DMS 273 (cell line): ENCODE results near the gene TEKT2.

Experiments
- DNase-seq: peaks from one replicate; lab custom pipeline; 2025; ENCODE audit not compliant: unreplicated experiment; lab: John Stamatoyannopoulos, UW

The TEKT2 gene

GRCh38 chr1:36087233-36088123 lies 3.6 kb downstream of the TEKT2 start:
- no peak for DNase-seq

DNA sequence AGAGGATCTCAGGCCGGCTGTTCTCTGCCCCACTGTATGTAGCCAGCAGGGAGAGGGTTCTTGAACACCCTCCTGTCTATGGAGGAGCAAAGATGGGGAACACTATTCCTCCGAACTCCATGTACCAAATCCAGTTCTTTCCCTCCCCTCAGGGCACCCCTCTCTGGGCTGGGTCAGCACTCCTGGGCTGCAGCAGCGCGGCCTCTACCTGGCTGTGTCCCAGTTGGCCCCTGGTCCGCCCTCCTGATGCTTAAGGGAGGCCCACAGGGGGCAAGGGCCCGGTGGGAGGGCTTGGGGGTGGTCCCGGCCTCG lies 4.3 kb downstream of the TEKT2 start:
- no peak for DNase-seq

DNA sequence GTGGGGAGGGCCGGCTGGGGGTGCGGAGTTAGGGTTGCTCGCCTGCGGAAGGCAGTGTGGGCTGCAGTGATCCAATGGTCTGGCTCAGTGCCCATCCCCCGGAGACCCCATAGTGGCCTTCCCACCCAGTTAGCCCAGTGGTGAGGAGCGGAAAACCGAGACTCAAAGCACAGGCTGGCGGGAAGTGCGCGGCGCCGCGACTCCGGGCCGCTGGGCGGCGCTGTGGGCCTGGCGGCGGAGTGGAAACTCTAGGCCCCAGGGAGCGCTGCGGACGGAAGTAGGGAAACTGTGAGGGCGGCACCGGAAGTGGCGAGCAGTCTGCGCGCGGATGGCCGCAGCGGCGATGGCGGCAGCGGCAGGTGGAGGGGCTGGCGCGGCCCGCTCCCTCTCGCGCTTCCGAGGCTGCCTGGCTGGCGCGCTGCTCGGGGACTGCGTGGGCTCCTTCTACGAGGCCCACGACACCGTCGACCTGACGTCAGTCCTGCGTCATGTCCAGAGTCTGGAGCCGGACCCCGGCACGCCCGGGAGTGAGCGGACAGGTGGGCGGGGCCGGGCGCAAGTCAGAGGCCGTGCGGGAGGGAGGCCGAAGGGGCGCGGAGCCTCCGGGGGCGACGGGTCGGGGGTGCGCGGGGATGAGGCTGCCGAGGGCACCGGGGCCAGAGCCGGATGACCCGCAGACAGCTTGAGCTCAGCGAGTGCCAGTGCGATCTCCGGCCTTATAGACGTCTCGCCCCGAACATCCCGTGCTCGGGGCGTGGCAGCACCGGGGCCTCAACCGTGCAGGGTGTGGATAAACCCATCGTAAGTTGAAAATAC lies 4.9 kb downstream of the TEKT2 start, which contains the start of gene ADPRS:
TSS of gene ADPRS (plus strand) at position 316 of the 816 bp plus-strand sequence. CDS start at position 329, 13 bp downstream.
- peak; percentile 96 for DNase-seq

DNA sequence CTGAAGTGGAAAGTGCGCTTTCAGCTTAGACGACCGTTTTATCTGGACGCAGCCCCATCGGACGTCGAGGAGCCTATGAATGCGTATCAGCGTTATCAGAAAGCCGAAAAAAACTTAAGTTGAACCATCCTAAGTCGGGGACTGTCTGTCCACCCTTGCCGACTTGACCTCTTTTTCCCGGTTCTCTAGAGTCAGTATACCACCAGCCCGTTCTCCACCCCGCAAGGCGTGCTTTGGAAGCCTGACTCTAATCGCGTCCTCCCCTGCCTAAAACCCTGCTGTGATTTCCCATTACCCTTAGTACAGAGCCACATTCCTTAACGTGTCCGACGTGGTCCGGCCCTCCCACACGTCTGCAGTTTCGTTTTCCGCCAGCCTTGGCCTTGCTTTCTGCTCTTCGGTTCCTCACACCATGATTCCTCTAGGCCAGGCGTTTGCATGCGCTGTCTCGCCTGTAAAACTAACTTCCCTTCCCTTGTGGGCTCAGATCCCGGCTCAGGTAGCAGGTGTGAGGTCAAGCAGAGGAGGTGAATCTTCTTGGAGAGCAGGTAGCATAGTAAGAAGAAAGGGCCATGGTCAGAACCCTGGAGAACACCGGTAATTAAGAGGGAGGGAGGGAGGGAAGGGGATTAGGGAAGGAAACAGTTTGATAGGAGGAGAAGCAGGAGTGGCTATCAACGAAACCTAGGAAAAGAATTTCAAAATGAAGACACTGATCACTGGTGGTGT lies 5.7 kb downstream of the TEKT2 start:
- DNase-seq: peak; percentile 45

DNA sequence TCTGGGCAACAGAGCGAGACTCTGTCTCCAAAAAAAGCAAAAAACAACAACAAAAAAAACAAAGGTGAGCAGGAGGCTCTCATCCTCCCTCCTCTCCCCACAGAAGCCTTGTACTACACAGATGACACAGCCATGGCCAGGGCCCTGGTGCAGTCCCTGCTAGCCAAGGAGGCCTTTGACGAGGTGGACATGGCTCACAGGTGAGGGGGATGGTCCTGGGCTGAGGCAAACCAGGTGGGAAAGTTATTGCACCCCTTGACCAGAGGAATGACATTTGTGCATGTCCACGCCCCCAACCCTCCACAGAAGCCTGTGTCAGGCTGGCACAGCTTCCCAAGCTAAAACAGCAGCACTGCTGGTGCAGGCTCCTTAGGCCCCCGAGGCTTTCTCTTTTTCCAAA lies 7.2 kb downstream of the TEKT2 start:
- no peak for DNase-seq

- DNase-seq: no peak
Observed at GRCh38 chr1:36091698-36092097, 7.8 kb downstream of the TEKT2 start.

DNA sequence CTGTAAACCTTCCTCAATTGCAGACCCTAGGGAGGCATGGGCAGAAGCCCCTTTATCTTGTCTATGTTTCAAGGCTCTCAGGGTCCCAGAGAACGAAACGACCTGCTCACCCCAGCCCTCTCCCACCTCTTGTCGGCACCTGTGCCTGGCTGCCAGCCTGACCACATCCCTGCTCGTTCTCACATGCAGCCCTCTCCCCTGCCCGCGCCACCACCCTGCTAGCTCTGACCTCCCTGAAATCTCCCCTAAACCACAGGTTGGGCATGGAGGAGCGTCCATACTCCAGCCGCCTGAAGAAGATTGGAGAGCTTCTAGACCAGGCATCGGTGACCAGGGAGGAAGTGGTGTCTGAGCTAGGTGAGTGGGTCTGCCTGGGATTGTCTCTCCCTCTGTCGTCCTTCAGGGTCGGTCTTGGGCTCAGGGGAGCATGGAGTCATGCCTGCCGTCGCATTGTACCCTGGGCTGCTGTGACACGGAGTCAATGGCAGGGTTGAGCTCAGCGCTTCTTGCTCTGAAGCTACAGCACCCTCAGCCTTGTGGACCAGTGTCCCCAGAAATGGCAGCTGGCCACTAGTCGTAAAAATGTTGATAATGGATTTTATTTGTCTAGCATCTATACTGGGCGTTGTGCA lies 8.4 kb downstream of the TEKT2 start:
- DNase-seq: no peak

DNA sequence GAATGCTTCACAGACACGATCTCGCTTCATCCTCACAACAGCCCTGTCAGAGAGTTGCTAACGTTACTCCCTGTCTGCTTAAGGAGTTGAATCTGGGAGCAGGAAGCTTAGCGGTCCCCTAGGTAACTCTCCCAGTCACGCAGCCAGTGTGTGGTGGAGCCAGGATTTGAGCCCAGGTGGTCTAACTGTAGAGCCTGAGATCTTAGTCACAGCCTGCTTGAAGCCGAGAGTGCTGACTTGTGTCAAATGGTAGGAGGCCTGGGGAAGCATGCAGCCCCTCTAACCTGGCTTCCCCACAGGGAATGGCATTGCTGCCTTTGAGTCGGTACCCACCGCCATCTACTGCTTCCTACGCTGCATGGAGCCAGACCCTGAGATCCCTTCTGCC lies 8.9 kb downstream of the TEKT2 start:
- no peak for DNase-seq

DNA sequence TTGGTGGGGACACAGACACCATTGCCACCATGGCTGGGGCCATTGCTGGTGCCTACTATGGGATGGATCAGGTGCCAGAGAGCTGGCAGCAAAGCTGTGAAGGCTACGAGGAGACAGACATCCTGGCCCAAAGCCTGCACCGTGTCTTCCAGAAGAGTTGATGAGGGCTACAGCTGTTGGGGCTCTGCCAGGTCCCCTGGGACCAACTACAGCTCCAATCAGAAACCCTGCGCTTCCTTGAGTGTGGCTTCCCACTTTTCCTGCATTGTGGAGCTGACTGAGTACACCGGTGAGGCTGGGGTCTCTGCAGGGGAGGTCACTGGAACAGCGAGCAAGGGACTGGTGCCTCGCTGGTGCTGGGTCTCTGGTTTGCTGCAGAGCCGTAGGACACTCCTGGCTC lies 9.3 kb downstream of the TEKT2 start:
- DNase-seq: peak; percentile 26

DNA sequence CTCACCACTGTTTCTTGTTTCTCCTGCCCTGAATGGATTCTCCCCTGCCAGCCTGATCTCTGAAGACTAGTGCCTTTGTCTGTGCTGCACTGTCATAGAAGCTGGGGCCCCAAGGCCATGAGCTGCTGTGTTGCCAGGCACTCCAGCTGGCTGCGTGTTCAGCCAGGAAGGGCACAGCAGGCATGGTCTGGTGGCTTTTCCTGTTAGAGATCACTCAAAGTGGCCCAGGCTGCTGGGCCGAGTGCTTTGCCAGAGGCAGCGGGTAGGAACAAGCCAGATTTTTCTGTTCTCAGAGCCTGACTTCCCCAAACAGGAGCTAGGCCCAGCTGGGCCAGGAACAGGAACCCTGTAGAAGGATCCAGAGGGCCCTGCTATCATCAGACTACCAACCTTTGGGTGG lies 10.0 kb downstream of the TEKT2 start:
- DNase-seq: peak; percentile 34

DNA sequence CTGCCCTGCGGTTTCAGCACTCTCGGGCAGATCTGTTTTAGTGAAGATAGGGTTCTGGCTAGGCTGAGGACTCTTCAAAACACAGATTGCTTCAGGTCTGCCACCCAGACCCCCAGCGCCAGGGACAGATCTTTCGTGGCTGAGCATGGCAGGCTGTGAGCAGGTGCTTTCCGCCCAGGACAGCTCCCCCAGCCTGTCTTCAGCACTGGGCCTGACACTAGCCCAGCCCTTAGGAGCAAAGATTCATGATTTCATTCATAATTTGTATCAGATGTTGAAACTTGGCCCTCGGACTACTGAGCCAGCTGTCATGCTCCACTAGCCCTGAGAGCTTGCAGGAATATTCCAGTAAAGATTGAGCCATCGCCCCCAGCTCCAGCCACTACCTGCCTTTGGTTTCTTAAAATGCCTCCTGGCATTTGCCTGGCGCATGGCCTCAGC lies 10.7 kb downstream of the TEKT2 start:
- peak; percentile 29 for DNase-seq

DNA sequence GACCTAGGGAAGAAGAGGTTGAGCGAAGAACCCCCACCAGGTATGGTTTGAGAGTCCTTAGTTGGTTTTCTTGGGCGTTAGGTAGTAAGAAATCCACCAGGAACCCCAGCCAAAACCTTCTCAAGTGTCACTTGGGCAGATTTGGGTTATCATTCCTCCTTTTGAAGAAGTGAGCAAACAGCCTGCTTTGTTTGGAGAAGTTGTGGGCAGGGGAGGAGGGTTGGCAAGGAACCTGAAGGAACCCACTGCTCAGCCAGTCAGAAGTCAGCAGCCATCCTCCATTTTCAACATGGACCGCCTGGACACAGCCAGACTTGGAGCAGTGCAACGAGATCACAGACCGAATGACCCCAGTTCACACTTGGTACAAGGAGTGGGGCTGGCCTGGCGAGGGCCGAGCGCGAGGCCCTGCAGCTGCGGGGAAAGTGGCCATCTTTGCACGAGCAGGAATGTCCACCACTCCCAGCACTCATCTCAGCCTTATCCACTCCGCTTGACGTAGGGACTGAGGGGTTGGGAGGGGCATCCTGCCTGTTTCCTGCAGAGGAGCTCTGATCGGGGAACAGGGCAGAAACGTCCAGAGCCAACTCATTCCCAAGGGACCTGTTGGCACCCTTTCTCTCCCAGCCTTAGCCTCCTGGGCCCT lies 12.0 kb downstream of the TEKT2 start:
- DNase-seq: no peak

DNA sequence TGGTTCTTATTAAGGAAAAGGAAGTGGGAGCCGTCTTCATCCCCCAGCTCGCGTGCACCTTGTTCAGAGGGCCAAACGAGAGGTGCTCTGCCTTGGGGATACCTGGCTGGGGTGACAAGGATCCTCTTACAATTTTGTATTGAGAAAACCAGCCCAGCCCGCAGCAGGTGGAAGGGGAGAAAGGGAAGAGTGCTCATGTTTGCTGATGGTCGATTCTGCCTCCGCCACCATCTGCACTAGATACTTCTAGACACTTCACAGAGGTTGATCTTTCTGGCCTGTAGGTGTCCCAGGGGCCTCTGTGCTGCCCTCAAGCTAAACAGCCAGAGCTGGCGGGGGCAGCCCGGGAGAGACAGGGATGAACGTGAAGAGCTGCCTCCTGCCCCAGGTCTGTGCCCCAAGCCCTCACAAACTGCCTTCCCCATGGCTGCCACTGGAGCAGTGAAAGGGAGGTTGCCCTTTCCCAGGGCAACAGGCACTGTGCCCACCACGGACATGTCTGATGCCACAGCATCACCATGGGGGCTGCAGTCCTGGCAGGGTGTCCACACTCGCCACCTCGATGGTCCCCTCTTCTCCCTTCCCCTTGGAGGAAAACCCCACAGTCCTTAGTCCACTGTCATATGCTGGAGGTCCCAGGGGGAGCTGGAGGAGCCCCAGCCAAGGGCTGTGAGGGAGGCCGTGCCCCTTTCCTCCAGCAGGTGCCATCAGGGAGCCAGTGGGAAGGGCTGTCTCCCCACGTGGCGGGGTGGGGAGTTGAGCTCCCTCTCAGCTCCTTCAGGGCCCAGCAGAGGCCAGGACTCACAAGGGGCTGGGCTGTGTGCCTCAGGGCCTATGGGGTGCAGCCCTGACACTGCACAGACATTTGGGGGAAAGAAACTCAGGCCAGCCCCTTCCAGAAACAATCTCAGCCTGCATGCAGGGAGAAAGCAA lies 12.9 kb downstream of the TEKT2 start:
- DNase-seq: peak; percentile 89

DNA sequence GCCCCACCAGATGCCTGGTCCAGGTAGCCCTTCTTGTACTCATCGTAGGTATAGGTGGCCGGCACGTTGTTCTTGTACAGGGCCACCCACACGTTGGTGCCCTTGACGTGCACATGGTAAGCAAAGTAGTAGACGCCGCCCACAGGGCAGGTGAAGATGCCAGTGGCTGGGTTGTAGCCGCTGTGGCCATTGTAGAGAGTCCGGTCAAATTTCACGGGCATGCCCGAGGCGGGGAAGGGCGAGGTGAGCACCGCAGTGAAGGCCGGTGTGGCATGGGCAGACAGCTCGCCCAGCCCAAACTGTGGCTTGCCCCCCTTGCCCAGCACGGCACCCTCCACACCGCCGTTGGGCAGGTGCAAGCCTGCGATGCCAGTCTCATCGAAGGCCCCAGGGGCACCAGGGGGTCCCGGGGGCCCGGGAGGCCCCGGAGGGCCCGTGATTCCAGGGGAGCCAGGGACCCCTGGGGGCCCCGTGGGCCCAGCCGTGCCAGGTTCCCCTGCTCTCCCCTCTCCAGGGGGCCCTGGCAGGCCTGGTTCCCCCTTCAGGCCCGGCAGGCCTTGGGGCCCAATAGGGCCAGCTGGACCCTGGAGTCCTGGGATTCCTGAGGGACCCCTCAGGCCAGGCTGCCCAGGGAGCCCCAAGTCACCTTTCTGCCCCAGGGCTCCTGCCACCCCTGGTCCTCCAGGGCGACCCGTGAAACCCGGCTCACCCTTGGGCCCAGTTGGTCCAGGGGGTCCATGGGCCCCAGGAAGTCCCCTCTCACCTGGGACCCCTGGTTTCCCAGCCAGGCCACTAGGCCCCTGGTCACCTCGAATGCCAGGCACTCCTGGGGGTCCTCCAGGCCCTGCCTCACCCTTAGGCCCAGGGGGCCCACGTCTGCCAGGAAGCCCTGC lies 14.0 kb downstream of the TEKT2 start:
- DNase-seq: no peak

DNA sequence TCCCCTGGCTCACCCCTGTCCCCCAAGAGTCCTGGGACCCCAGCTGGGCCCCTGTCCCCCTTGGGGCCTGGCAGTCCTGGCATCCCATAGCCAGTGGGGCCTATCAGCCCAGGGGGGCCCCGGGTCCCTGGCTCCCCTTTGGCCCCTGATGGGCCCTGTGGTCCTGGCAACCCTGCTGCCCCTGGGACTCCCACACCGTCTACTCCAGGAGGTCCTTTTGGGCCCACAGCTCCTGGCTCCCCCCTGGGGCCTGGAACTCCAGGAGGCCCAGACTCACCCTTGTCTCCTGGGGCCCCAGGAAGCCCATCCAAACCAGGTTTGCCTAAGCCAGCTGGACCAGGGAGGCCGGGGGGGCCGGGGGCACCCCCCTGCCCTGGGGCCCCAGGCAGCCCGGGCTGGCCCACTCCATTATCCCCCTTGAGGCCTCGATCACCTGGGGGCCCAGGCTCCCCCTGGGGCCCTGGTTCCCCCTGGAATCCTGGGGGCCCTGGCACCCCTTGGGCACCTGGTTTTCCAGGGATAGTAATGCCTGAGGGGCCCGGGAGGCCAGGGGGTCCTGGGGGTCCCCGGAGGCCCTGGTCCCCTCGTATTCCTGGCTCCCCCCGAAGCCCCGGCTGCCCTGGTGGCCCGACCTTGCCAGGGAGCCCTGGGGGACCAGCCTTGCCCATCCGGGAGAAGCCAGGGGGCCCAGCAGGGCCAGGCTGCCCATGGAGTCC lies 14.9 kb downstream of the TEKT2 start:
- DNase-seq: no peak

- DNase-seq: peak; percentile 93
Observed at GRCh38 chr1:36099681-36100341, 15.9 kb downstream of the TEKT2 start.

DNA sequence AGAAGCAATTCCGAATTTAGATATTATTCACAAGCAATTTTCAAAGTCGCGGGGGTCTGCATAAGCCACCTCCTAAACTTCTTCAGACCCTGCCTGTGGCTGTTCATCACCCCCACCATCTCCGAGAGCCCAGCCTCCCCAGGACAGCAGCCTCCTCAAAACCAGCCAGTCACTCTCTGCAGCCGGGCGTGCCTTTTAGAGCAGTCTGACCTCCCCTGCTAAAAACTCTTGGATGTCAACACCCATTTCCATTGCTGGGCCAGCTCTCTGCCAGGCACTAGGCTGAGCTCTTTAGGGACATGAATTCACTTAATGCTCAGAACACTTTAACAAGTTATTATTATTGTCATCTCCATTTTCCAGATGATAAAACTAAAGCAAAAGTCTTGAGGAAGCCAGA lies 16.5 kb downstream of the TEKT2 start:
- DNase-seq: no peak
